Mucosa of rectum (tissue), 2 donors: ENCODE data around the gene ROBO4.

Source experiments
- H3K27ac ChIP-seq, 2 donors: one replicate each; pipeline ENCODE4 v1.7.0; 2013; ENCODE audit warnings: inconsistent platforms in 2 of 2, low read depth in 2 of 2, low read length in 2 of 2
- H3K27me3 ChIP-seq, 2 donors: one replicate each; pipeline ENCODE4 v1.7.0; 2013; ENCODE audit warnings: low read length in 2 of 2; ENCODE audit not compliant: control insufficient read depth in 2 of 2, insufficient read depth in 2 of 2
- H3K36me3 ChIP-seq, 2 donors: one replicate each; pipeline ENCODE4 v1.7.0; 2013; ENCODE audit warnings: low read length in 2 of 2; ENCODE audit not compliant: control insufficient read depth in 2 of 2, insufficient read depth in 2 of 2
- H3K4me1 ChIP-seq, 2 donors: one replicate each; pipeline ENCODE4 v1.7.0; 2013; ENCODE audit warnings: low read length in 2 of 2, mild to moderate bottlenecking in 1 of 2; ENCODE audit not compliant: control insufficient read depth in 2 of 2, insufficient read depth in 2 of 2
- H3K4me3 ChIP-seq, 2 donors: one replicate each; pipeline ENCODE4 v1.7.0; 2013; ENCODE audit warnings: low read length in 2 of 2
- H3K9ac ChIP-seq, 2 donors: one replicate each; pipeline ENCODE4 v1.7.0; 2013; ENCODE audit warnings: low read length in 2 of 2, low read depth in 1 of 2, mild to moderate bottlenecking in 1 of 2
- H3K9me3 ChIP-seq, 2 donors: one replicate each; pipeline ENCODE4 v1.7.0; 2013; ENCODE audit warnings: low read length in 2 of 2; ENCODE audit not compliant: control insufficient read depth in 2 of 2
- donor health status: healthy.
- donor health status: Normal muscosa, but diverticular disease.

ROBO4 gene

GRCh38 chr11:124919898-124920297, 22.2 kb upstream of the ROBO4 start:
- no peak overlapping the region for H3K27ac ChIP-seq
- no peak overlapping the region for H3K9ac ChIP-seq
- peaks cover 0 to 3% of the 10 kb centered on the region in 2 donors for H3K4me1 ChIP-seq
- H3K36me3 ChIP-seq, result no peaks in the 10 kb centered on the region
- no peaks in the 10 kb centered on the region for H3K9me3 ChIP-seq
- H3K4me3 ChIP-seq, result no peak overlapping the region
- H3K27me3 ChIP-seq, result no peaks in the 10 kb centered on the region

- Histone ChIP-seq H3K9me3 (no peaks in the 10 kb centered on the region), H3K9ac (no peak within 1 kb of the TSS), H3K27ac (no peak within 1 kb of the TSS)
Observed at GRCh38 chr11:124918950-124919349, 21.3 kb upstream of the ROBO4 start, which contains the start of gene HEPN1. HEPN1 (plus strand) TSS chr11:124919250.

GRCh38 chr11:124917115-124917637, 19.5 kb upstream of the ROBO4 start:
- Histone ChIP-seq H3K27me3 (no peaks in the 10 kb centered on the region), H3K4me3 (no peak overlapping the region), H3K27ac (no peak overlapping the region), H3K9me3 (no peaks in the 10 kb centered on the region), H3K9ac (no peak overlapping the region), H3K36me3 (no peaks in the 10 kb centered on the region), H3K4me1 (peaks cover 0 to 3% of the 10 kb centered on the region in 2 donors)

More at GRCh38 chr11:124918950-124919349, 21.3 kb upstream of the ROBO4 start, which contains the start of gene HEPN1:
- H3K36me3 ChIP-seq, result no peaks in the 10 kb centered on the region
- no peak within 1 kb of the TSS for H3K4me3 ChIP-seq
- peaks cover 0 to 3% of the 10 kb centered on the region in 2 donors for H3K4me1 ChIP-seq
- H3K27me3 ChIP-seq, result no peaks in the 10 kb centered on the region

GRCh38 chr11:124916370-124916710, 18.7 kb upstream of the ROBO4 start:
- Histone ChIP-seq H3K27ac (no peak overlapping the region), H3K4me3 (no peak overlapping the region), H3K36me3 (no peaks in the 10 kb centered on the region), H3K9ac (no peak overlapping the region), H3K27me3 (no peaks in the 10 kb centered on the region), H3K9me3 (no peaks in the 10 kb centered on the region), H3K4me1 (peaks cover 0 to under 1% of the 10 kb centered on the region in 2 donors)

- Histone ChIP-seq H3K9me3 (no peaks in the 10 kb centered on the region), H3K27ac (no peak overlapping the region), H3K27me3 (no peaks in the 10 kb centered on the region), H3K36me3 (no peaks in the 10 kb centered on the region), H3K9ac (no peak overlapping the region), H3K4me1 (no peaks in the 10 kb centered on the region), H3K4me3 (no peak overlapping the region)
Observed at GRCh38 chr11:124915541-124916369, 18.1 kb upstream of the ROBO4 start.

- H3K4me1 ChIP-seq, result no peaks in the 10 kb centered on the region
- no peak overlapping the region for H3K4me3 ChIP-seq
- no peaks in the 10 kb centered on the region for H3K36me3 ChIP-seq
- H3K27me3 ChIP-seq, result peaks cover 0 to 10% of the 10 kb centered on the region in 2 donors
- no peak overlapping the region for H3K27ac ChIP-seq
- H3K9me3 ChIP-seq, result no peaks in the 10 kb centered on the region
- no peak overlapping the region for H3K9ac ChIP-seq
Observed at GRCh38 chr11:124902616-124903015, 5.0 kb upstream of the ROBO4 start.

GRCh38 chr11:124900464-124900863, 2.8 kb upstream of the ROBO4 start:
- no peak overlapping the region for H3K4me3 ChIP-seq
- no peak overlapping the region for H3K27ac ChIP-seq
- no peaks in the 10 kb centered on the region for H3K9me3 ChIP-seq
- no peaks in the 10 kb centered on the region for H3K4me1 ChIP-seq
- no peak overlapping the region for H3K9ac ChIP-seq
- H3K27me3 ChIP-seq, result peaks cover 0 to 10% of the 10 kb centered on the region in 2 donors
- H3K36me3 ChIP-seq, result no peaks in the 10 kb centered on the region

- Histone ChIP-seq H3K4me3 (no peak overlapping the region), H3K9me3 (no peaks in the 10 kb centered on the region), H3K27me3 (peaks cover 0 to 10% of the 10 kb centered on the region in 2 donors), H3K4me1 (no peaks in the 10 kb centered on the region), H3K9ac (no peak overlapping the region), H3K36me3 (no peaks in the 10 kb centered on the region), H3K27ac (peak overlapping the region in 1 of 2 donors; percentile 5)
Observed at GRCh38 chr11:124899383-124900145, 1.9 kb upstream of the ROBO4 start.

- Histone ChIP-seq H3K36me3 (no peaks in the 10 kb centered on the region), H3K9me3 (no peaks in the 10 kb centered on the region), H3K27me3 (peaks cover 0 to 10% of the 10 kb centered on the region in 2 donors), H3K4me3 (no peak overlapping the region), H3K27ac (peak overlapping the region; percentile 5 to 9), H3K9ac (no peak overlapping the region), H3K4me1 (no peaks in the 10 kb centered on the region)
Observed at GRCh38 chr11:124898711-124899110, 1.0 kb upstream of the ROBO4 start.

GRCh38 chr11:124898263-124898680, 607 bp upstream of the ROBO4 start:
- H3K9me3 ChIP-seq, result no peaks in the 10 kb centered on the region
- no peaks in the 10 kb centered on the region for H3K36me3 ChIP-seq
- H3K9ac ChIP-seq, result no peak overlapping the region
- H3K4me1 ChIP-seq, result no peaks in the 10 kb centered on the region
- no peak overlapping the region for H3K4me3 ChIP-seq
- peak overlapping the region in 1 of 2 donors; percentile 20 for H3K27ac ChIP-seq
- peaks cover 0 to 10% of the 10 kb centered on the region in 2 donors for H3K27me3 ChIP-seq
